NCI-H1092 (cell line): ENCODE results near the gene NR2C1.
"Not testable (repeated sequence)": the region's sequence is repeated elsewhere in the genome, so short reads cannot be mapped to it uniquely, and the experiment has no call there.

ENCODE experiments used
- DNase-seq: peaks from one replicate; lab custom pipeline; 2025; lab: John Stamatoyannopoulos, UW

Gene NR2C1

DNA sequence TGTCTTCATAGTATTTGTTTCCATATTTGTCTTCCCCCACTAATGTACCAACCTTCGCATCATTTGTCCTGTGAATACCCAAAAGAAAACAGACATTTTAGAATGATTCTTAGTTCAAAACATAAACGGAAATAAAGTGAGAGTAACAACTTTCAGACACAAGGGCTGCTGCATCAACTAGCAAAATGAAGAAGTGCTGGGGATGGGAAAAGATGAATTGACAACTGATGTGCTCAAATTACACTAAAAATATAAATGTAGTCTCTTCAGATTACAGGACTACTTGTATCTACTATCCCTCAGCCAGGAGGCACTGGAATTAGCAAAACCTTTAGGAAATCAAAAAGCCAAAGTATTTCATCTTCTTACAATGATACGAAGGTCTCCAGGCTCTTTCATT, 70.7 kb downstream of the NR2C1 start:
- no peak for DNase-seq

DNA sequence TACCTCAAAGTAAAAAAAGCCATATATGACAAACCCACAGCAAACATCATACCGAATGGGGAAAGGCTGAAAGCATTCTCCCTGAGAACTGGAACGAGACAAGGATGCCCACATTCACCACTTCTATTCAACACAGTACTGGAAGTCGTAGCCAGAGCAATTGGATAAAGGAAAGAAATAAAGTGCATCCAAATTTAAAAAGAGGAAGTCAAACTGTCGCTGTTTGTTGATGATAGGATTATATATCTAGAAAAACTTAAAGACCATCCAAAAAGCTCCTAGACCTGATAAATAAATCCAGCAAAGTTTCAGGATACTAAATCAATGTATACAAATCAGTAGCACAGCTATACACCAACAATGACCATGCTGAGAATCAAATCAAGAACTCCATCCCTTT, 75.1 kb downstream of the NR2C1 start:
- no peak for DNase-seq

DNA sequence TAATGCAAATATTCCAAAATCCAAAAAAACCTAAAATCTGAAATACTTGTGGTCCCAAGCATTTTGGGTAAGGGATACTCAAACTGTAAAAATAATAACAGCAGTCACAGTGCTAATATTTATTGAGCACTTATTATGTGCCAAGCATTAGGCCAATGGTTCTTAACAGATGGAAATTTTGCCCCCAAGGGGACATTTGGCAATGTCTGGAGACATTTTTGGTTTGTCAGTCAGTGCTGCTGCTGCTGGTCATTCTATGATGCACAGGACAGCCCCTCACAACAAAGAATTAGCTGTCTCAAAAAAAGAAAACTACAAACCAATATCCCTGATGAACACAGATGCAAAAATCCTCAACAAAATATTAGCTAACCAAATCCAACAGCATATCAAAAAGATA, 75.7 kb downstream of the NR2C1 start:
- DNase-seq: no peak

DNA sequence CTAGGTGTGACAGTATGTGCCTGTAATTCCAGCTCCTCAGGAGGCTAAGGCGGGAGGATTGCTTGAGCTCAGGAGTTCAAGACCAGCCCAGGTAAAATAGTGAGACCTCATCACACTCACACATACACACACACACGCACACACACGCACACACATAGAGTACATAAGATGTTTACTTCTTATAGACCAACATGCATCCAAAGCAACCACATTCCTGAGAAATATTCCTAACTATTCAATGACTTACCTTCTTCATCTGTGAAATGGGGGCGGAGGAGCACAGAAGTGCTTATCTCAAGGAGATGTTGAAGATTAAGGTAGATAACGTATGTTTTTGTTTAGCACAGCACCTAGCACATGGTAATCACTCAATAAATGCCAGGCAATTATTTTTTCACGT, 76.4 kb downstream of the NR2C1 start:
- DNase-seq: no peak

DNA sequence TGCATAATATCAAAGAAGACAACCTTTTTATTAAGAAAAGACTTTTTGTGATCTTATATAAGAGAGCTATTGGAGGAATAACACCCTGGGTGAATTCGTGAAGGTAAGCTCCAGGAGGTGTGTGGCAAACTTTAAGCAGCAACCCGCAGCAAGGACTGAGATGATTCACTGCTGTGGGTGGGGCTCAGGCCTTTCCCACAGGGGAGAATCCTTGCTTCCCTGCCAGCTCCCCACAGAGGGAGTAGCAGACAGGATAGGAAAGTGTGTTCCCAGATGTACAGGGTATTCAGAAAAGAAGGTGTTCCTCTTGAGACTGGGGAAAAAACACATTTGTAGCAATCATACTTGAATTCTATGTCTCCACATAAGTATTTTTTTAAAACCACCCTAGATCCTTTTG, 79.1 kb downstream of the NR2C1 start:
- DNase-seq: no peak

DNA sequence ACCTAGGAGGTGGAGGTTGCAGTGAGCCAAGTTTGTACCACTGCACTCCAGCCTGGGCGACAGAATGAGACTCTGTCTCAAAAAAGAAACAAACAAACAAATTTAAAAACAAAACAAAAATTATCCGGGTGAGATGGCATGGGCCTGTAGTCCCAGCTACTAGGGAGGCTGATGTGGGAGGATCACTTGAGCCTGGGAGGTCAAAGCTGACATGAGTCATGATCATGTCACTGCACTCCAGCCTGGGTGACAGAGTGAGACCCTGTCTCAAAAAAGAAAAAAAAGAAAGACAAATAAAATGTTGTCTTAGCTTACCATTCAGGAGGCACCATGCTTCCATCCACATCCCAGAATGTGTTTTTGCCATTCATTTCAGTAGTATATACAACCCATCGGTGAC, 79.6 kb downstream of the NR2C1 start:
- DNase-seq: not testable (repeated sequence)

DNA sequence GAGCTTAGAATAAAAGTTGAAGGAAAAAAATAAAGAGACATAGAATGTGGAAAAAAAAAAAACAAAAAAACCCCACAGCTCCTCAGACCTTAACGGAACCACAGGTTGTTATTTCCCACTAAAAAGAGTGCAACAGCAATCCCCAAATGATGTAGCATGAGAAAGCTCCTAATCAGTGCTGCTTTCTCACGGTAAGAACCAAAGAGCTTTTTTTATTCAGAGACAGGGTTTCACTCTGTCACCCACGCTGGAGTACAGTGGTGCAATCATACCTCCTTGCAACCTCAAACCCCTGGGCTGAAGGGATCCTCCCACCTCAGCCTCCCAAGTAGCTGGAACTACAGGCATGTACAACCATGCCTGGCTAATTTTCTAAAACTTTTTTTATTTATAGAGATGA, 83.2 kb downstream of the NR2C1 start:
- no peak for DNase-seq

DNA sequence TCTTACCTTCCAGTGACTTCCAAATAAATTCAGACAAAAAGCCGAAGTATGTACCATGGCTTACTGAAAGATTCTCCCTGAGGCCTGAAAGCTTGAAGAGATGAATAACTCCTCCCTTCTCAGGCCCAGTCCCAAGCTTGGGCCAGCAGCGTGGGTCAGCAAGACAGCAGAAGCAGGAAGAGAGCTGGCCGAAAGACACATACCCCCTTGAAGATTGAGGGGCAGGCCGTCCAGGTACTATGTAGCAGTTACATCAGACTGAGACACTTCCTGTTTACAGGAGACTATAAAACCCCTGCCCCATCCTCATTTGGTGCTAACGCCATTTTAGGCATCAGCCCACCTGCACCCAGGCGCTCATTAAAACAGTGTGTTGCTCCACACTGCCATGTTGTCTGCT, 84.9 kb downstream of the NR2C1 start:
- no peak for DNase-seq

DNA sequence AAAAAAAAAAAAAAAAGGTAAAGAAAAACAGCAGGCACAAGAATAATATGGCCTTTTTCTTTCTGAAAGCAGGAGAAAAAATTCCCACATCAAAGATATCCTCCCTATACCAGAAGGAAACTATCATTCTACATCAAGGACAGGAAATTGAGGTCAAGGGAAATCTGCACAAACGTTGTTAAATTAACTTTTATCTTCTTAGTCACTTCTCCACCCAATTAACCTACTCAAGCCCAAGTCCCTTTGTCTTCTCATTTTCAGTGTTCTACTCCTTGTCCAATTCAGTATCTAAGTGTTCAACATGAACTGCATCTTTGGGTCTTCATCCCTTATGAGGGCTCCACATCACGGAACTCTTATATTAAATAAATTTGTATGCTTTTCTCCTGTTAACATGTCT, 85.6 kb downstream of the NR2C1 start:
- no peak for DNase-seq

DNA sequence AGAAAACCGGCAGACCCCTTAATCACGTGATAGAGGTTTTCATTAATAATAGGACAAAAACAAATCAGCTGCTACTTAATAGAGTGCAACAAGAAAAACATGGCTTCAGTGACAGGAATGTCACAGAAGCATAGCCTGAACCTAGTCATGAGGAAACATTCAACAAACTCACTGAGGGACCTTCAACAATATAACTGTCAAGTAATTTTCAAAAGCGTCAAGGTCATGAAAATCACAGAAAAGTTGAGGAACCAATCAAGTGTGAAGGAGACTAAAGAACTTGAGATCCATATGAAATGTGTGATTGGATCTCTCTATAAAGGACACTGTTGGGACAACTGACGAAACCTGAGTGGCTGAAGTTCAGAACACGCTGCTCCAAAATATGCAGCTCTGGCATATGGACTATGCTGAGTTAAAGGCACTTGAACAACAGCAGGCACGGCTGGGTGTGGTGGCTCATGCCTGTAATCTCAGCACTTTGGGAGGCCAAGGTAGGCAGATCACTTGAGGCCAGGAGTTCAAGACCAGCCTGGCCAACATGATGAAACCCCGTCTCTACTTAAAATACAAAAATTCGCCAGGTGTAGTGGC, 86.2 kb downstream of the NR2C1 start:
- DNase-seq: no peak

DNA sequence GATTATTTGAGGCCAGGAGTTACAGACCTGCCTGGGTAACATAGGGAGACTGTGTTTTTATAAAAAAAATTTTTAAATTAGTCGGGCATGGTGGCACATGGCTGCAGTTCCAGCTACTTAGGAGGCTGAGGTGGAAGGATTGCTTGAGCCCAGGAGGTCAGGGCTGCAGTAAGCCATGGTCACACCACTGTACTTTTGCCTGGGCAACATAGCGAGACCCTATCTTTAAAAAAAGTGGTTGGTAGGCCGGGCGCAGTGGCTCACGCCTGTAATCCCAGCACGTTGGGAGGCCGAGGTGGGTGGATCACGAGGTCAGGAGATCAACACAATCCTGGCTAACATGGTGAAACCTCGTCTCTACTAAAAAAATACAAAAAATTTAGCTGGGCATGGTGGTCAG, 88.3 kb downstream of the NR2C1 start:
- DNase-seq: not testable (repeated sequence)

DNA sequence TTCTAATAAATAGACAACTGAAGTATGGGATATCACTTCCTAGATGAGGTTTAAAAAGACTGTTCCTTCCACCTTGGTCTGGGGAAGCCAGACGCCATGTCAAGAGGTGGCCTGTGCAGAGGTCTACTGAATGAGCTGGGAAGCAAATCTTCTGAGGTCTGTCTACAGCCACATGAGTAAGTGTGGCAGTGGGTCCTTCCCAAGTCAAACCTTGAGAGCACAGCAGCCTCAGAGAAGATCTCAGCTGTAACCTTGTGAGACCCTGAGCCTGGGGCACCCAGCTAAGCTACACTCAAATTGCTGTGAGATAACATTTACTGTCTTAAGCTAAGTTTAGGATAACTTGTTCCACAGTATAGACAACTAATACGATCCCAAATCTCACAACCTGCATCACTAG, 90.1 kb downstream of the NR2C1 start:
- no peak for DNase-seq

DNA sequence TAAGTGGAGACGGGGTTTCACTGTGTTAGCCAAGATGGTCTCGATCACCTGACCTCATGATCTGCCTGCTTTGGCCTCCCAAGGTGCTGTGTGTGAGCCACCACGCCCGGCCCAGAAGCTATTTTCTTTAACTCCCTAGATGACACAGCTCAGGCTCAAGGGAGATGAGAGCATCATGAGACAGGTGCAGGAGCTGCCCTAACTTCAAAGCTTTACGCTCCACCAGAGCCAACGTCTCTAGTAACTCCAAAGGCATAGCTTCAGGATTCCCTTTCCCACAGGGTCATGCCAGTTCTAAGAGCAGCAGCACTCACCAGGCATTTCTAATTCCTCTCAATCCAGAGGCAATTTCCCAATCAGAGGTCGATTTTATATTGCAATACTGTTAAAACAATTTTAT, 91.0 kb downstream of the NR2C1 start:
- no peak for DNase-seq

DNA sequence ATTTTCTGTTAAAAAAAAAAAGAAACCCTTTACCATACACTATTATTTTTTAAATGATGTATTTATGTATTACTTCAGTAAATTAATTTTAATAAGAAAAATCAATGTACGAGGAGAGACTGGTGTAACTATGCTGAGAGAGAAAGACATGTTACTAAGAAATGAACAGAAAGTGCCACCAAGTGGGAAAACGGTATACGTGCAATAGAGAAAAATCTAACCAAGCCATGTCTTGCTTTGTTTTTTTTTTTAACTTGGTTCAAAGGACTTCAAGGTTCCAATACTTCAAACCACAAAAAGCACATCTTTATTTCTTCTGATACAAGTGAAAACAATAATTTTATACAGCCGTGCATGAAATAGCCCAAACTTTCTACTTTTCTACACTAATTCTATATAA, 92.8 kb downstream of the NR2C1 start:
- no peak for DNase-seq

DNA sequence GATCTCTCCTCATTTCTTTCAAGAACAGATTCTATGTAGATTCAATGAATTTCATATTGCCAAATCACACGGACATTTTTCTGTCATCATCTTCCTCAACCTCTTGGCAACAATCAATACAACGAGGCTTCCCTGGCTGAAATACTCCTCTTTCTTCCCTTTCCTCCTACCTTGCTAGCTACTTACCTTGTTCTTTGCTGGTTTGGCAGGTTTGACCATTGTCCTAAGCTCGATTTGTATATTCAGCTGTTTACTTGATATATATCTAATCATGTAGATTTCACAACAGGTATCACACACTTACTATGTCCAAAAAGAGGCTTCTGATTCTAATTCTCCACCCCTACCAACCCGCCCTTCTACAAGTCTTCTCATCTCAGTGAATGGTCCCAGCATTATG, 93.5 kb downstream of the NR2C1 start:
- no peak for DNase-seq

DNA sequence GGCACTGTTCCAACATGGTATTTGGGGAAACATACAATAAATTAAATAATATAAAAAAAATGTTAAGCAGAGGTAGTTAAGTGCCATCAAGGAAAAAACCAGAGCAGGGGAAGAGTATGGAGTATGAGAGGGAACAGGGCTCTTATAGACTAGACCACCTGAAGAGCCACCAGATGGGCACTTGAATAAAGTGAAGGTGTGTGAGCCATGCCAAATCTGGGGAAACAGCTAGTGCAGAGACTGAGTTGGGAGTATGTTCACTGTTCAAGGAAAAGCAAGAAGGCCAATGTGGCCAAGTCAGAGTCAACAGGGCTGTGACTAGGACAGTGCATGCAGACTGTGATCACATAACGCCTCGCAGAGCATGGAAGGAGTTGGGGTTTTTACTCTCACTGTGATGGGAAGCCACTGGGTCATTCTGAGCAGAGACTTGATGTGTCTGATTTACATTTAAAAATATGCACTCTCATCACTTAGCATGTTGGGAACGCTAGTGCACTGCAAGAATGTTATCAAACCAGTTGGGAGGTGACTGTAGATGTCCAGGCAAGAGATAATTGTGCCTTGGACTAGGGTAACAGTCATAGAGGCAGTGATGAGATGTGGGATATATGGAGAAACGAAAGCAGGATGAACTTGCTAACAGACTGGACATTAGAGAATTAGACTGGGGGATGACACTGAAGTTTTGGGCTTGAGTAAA, 95.5 kb downstream of the NR2C1 start:
- no peak for DNase-seq

DNA sequence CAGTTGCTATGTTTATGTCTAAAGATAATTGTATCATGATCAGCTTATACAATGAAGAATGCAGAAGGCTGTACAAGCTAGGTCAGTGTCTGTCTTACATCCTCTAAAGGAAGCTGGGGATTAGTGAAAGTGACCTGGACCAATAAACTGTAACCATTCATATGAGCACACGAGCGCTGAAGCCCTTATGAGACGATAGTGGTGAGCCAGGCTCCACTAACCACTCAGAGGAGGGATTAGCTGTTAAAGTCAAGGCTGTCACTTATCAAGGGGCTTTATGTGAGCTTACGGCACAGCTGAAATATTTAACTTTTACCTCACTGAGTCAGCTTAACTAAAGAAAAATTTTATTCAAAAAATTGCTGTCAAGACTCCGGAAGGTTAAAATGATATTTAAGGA, 100.2 kb downstream of the NR2C1 start:
- no peak for DNase-seq

DNA sequence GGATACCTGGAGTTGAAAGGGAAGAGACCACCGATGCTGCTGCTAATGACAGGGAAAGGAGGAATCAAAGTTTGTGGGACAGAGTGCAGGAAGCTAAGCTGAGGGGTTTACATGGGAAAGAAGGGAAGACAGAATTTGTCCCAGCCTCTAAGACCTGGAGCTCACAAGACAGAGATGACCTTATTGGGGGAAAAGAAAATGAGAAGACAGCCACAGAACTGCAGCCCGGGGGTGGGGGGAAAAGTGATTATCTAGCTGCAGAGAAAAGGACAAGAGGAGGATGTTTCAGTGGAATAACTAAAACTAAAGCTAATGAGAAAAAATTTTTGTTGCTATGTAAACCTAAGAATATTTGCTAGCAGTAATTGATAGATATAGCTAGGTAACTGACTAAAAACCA, 100.6 kb downstream of the NR2C1 start:
- DNase-seq: no peak

DNA sequence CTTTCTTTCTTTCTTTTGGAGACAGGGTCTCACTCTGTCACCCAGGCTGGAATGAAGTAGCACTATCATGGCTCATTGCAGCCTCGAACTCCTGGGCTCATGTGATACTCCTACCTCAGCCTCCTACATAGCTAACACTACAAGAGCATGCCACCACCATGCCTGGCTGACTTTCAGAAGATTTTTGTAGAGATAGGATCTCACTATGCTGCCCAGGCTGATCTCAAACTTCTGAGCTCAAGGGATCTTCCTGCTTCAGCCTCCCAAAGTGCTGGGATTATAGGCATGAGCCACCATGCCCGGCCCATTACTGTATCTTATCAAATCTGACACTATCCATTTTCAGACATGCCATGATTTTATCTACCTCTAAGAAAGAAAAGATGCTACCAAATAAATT, 101.5 kb downstream of the NR2C1 start:
- DNase-seq: no peak

DNA sequence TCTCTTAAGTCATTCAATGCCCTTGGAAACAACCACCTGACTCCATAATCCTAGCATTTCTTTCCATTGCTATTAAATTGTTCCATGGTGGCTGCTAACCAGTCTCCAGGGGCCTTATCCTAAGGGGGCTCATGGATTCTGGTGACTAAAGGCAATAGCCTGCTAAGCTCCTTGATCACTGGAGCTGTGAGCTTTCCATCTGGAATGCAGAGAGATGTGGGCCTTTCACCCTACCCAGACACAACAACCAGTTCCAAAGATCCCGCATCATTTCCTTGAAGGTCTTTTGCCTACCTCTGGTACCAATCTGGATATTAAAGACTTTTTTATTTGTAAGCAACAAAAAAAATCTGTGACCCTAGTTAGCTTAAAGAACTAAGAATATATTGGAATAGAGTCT, 102.9 kb downstream of the NR2C1 start:
- no peak for DNase-seq
